Omental fat pad (tissue), 4 donors: Measurements from ENCODE around the gene SORL1. TPM values are rescaled to one million over a fixed set of nuclear protein-coding genes. Genes with fewer than 3 reads are reported as not detected.

Experiments
- ATAC-seq: fragments of 150-250 bp; one replicate; pipeline ENCODE4 v1.9.1; 2016; ENCODE audit warnings: mild to moderate bottlenecking, moderate library complexity; ENCODE audit not compliant: low FRiP score
- DNase-seq: peaks from one replicate; pipeline ENCODE4 v3.0.0-alpha.2; 2019; ENCODE audit warnings: low spot score
- total RNA-seq, 4 donors: library from RNA; depleted of rRNA; stranded (reverse); fragments of >200 nt; gene quantifications; one replicate each; pipeline ENCODE4 v1.1.0, GENCODE V29; 2016
- TF ChIP-seq, protein P1 (sequence below), 3 donors: fragments of 450-650 bp; IDR thresholded peaks; one replicate each; pipeline ENCODE4 v1.5.1; 2016 to 2017; ENCODE audit warnings: antibody characterized with exemption in 3 of 3, mild to moderate bottlenecking in 3 of 3, moderate library complexity in 2 of 3

Gene SORL1
- total RNA-seq, 4 donors from 2014 or later = 5.8 to 93.0 (median 11.1) TPM

DNA sequence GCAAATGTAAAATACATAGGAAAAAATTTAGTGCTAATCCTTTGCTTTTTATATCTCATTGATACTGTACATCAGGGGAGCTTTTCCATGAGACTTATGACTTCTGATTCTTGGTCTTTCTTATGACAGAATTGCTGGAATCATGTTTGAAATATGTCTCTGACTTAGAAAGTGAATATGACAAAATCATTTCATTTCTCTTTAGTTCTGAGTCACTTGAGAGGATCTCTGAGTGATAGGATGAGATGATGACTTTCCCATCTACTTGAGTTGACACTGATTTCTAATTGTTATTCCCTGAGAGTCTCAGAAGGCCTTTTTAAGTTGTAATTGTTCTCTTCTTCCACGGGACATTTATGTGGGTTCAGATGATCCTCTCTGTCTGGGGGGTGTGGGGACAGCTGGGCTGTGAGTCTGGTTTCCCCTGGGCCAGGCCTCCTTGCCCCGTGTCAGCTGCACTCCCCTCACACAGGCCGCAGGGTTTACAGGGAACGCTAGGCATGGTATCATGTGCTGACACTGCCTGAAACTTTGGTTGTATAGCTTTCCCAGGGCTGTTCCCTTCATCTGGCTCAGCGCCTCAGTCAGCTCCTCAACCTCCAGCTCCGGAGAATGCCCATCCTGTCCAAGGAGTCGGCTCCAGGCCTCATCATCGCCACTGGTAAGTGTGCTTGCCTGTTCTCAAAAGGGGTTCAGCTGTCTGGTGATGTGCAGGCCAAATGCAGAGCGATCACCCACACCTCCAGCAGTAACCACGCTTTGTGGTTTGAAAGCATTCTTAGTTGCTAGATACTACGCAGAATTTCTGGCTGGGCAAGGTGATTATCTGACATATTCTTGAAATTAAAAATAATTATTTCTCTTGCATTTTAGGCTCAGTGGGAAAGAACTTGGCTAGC is 70.2 kb downstream of the SORL1 start:
- DNase-seq (no peak), ATAC-seq (no peak)
- TF ChIP-seq, protein P1, sequence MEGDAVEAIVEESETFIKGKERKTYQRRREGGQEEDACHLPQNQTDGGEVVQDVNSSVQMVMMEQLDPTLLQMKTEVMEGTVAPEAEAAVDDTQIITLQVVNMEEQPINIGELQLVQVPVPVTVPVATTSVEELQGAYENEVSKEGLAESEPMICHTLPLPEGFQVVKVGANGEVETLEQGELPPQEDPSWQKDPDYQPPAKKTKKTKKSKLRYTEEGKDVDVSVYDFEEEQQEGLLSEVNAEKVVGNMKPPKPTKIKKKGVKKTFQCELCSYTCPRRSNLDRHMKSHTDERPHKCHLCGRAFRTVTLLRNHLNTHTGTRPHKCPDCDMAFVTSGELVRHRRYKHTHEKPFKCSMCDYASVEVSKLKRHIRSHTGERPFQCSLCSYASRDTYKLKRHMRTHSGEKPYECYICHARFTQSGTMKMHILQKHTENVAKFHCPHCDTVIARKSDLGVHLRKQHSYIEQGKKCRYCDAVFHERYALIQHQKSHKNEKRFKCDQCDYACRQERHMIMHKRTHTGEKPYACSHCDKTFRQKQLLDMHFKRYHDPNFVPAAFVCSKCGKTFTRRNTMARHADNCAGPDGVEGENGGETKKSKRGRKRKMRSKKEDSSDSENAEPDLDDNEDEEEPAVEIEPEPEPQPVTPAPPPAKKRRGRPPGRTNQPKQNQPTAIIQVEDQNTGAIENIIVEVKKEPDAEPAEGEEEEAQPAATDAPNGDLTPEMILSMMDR (IDR thresholded peaks at IDR 0.05) = no peak

GRCh38 chr11:121523581-121524232 is 71.6 kb downstream of the SORL1 start:
- ATAC-seq = no peak
- no peak for DNase-seq
- TF ChIP-seq, protein P1 (IDR thresholded peaks at IDR 0.05) = no peak

- DNase-seq (no peak), ATAC-seq (no peak)
- TF ChIP-seq, protein P1 (IDR thresholded peaks at IDR 0.05) = no peak
Measured at GRCh38 chr11:121524233-121524631, 72.1 kb downstream of the SORL1 start.

GRCh38 chr11:121525376-121525775 is 73.3 kb downstream of the SORL1 start:
- TF ChIP-seq, protein P1 (IDR thresholded peaks at IDR 0.05) = no peak
- ATAC-seq = no peak

GRCh38 chr11:121530257-121530656 is 78.1 kb downstream of the SORL1 start:
- TF ChIP-seq, protein P1 (IDR thresholded peaks at IDR 0.05) = no peak
- no peak for DNase-seq

More at GRCh38 chr11:121525376-121525775, 73.3 kb downstream of the SORL1 start:
- no peak for DNase-seq

DNA sequence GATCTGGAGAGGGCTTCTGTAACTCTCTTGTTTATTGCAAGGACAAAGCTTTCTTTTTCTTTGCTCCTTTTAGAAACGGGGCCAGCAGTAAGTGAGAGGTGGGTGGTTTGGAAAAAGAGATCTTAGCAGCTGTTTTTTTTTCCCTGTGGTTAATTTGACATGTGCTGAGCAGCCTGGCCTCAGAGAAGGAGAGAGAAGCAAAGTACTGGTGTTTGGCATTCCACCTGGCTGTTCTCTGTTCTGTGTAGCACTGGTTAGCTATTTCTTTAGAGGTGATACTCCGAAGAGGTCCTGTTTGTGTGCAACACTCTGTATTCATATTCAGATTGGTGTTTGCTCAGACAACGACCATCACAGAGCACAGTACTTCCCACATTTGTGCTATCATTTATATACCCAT is 81.5 kb downstream of the SORL1 start:
- DNase-seq (no peak), ATAC-seq (no peak)
- TF ChIP-seq, protein P1 (IDR thresholded peaks at IDR 0.05) = no peak

More at GRCh38 chr11:121530257-121530656, 78.1 kb downstream of the SORL1 start:
- ATAC-seq = no peak
